ENCODE data around the gene UBE2K. TPM values are rescaled to one million over a fixed set of nuclear protein-coding genes. Genes with fewer than 3 reads are reported as not detected.
A peak's percentile ranks its signal among the peaks of the same experiment; 100 is the strongest.
"Not testable (repeated sequence)": the region's sequence is repeated elsewhere in the genome, so short reads cannot be mapped to it uniquely, and the experiment has no call there.

The UBE2K gene
- 68.1 to 68.7 TPM (median 68.5 TPM) in 3 replicates for total RNA-seq

GRCh38 chr4:39697740-39698423 is at the start of gene UBE2K:
Gene UBE2K, plus strand, starts transcription at chr4:39698136. Its CDS starts 192 bp downstream, at chr4:39698328.
- Mint-ChIP-seq H3K9me3 (no peaks in the 10 kb centered on the region), H3K4me1 (peaks cover 29% of the 10 kb centered on the region), H3K27me3 (ENCODE audit: low read depth) (no peaks in the 10 kb centered on the region), H3K4me3 (peak within 1 kb of the TSS; percentile 97), H3K36me3 (no peaks in the 10 kb centered on the region), H3K27ac (peak within 1 kb of the TSS; percentile 99)
- TF ChIP-seq, protein P1, sequence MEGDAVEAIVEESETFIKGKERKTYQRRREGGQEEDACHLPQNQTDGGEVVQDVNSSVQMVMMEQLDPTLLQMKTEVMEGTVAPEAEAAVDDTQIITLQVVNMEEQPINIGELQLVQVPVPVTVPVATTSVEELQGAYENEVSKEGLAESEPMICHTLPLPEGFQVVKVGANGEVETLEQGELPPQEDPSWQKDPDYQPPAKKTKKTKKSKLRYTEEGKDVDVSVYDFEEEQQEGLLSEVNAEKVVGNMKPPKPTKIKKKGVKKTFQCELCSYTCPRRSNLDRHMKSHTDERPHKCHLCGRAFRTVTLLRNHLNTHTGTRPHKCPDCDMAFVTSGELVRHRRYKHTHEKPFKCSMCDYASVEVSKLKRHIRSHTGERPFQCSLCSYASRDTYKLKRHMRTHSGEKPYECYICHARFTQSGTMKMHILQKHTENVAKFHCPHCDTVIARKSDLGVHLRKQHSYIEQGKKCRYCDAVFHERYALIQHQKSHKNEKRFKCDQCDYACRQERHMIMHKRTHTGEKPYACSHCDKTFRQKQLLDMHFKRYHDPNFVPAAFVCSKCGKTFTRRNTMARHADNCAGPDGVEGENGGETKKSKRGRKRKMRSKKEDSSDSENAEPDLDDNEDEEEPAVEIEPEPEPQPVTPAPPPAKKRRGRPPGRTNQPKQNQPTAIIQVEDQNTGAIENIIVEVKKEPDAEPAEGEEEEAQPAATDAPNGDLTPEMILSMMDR (IDR thresholded peaks at IDR 0.05; ENCODE audit: unreplicated experiment) = no peak
- DNase-seq (ENCODE audit: low spot score in 2 of 2, unreplicated experiment in 2 of 2) = peak; percentile 87 to 95

DNA sequence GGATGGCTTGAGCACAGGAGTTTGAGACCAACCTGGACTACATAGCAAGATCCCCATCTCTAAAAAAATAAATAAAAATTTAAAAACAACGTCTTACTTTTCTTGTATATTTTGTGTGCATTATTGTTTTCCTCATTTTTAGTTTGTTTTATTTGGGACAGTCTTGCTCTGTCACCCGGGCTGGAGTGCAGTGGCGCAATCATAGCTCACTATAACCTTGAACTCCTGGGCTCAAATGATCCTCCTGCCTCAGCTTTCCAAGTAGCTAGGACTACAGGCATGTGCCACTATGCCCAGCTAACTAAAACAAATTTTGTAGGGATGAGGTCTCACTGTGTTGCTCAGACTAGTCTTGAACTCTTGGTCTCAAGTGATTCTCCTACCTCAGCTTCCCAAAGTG is 49.7 kb upstream of the UBE2K start:
- no peaks in the 10 kb centered on the region for H3K4me1 Mint-ChIP-seq
- H3K4me3 Mint-ChIP-seq = no peak overlapping the region
- peaks cover 3% of the 10 kb centered on the region for H3K9me3 Mint-ChIP-seq
- DNase-seq (ENCODE audit: low spot score in 2 of 2, unreplicated experiment in 2 of 2) = no peak
- peaks cover 2% of the 10 kb centered on the region for H3K36me3 Mint-ChIP-seq
- H3K27ac Mint-ChIP-seq = no peak overlapping the region
- TF ChIP-seq, protein P1 (IDR thresholded peaks at IDR 0.05; ENCODE audit: unreplicated experiment) = no peak
- H3K27me3 Mint-ChIP-seq (ENCODE audit: low read depth) = no peaks in the 10 kb centered on the region

DNA sequence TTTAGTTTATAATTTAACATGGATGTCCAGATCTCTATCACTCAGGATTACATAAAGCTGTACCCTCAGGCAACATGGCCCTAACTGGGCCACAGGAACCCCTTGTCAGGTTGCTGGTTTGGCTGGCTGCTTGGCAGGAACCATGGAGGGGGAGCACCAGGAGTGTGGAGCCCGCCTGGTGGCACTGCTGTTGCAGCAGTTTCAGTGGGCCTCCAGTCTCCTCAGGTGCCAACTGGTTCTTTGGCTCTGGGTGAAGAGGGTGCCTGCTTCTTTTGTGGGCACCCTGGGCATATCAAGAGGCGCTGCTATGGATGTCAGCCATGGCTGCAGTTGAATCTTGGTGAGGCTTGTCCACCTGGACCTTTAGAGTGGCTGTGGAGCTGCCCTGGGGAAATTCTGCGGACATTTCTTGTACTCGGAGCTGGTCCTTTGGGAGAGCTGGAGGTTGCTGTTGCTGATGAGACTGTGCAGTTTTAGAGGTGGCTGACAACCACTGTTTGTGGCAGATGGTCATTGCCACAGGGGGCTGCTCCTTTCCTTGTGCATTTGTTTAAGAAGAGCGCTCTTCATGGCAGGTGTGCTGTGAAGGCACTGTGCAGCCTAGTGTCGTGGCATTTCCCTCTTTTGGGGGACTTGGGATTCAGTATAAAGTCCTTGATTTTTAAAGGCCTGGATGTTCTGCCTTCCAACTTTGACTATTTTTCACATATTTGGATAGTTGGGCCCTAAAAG is 48.9 kb upstream of the UBE2K start:
- no peak overlapping the region for H3K4me3 Mint-ChIP-seq
- H3K4me1 Mint-ChIP-seq = no peaks in the 10 kb centered on the region
- no peak for DNase-seq (ENCODE audit: low spot score in 2 of 2, unreplicated experiment in 2 of 2)
- H3K27me3 Mint-ChIP-seq (ENCODE audit: low read depth) = no peaks in the 10 kb centered on the region
- H3K27ac Mint-ChIP-seq = no peak overlapping the region
- peaks cover 3% of the 10 kb centered on the region for H3K9me3 Mint-ChIP-seq
- peaks cover 2% of the 10 kb centered on the region for H3K36me3 Mint-ChIP-seq
- TF ChIP-seq, protein P1 (IDR thresholded peaks at IDR 0.05; ENCODE audit: unreplicated experiment) = no peak

- TF ChIP-seq, protein P1 (IDR thresholded peaks at IDR 0.05; ENCODE audit: unreplicated experiment) = no peak
- H3K36me3 Mint-ChIP-seq = peaks cover 2% of the 10 kb centered on the region
- H3K27me3 Mint-ChIP-seq (ENCODE audit: low read depth) = no peaks in the 10 kb centered on the region
- DNase-seq (ENCODE audit: low spot score in 2 of 2, unreplicated experiment in 2 of 2) = no peak
- no peak overlapping the region for H3K4me3 Mint-ChIP-seq
- no peaks in the 10 kb centered on the region for H3K4me1 Mint-ChIP-seq
- peaks cover 3% of the 10 kb centered on the region for H3K9me3 Mint-ChIP-seq
- H3K27ac Mint-ChIP-seq = no peak overlapping the region
Observed at GRCh38 chr4:39649639-39650265, 48.2 kb upstream of the UBE2K start.

GRCh38 chr4:39651586-39651985 is 46.4 kb upstream of the UBE2K start:
- not testable (repeated sequence) for H3K4me1 Mint-ChIP-seq; DNase-seq (ENCODE audit: low spot score in 2 of 2, unreplicated experiment in 2 of 2); H3K27me3 Mint-ChIP-seq (ENCODE audit: low read depth); H3K9me3 Mint-ChIP-seq; H3K36me3 Mint-ChIP-seq; H3K4me3 Mint-ChIP-seq; H3K27ac Mint-ChIP-seq

DNA sequence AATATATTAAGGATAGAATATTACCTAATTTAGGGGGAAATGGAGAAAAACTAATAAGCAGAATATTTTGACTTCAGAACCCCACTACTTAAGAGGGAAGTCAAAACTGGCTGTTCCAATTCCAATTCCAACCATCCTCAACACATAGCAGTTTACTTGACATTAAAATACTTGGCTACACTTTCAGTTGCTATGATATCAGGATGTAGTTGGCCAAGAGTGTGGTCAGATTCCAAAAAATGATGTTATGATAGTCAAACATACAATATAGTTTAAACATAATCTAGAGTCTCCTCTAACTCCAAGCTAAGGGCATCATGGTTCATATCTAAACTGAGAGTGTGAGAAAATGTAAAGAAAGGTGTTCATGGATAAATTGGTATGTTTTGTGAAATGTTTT is 42.7 kb upstream of the UBE2K start:
- TF ChIP-seq, protein P1 (IDR thresholded peaks at IDR 0.05; ENCODE audit: unreplicated experiment) = no peak
- Mint-ChIP-seq H3K4me1 (no peaks in the 10 kb centered on the region), H3K27me3 (ENCODE audit: low read depth) (no peaks in the 10 kb centered on the region), H3K9me3 (peaks cover 3% of the 10 kb centered on the region), H3K4me3 (no peak overlapping the region), H3K27ac (no peak overlapping the region), H3K36me3 (peaks cover 2% of the 10 kb centered on the region)
- DNase-seq (ENCODE audit: low spot score in 2 of 2, unreplicated experiment in 2 of 2) = no peak
